Hepatocyte (in vitro differentiated cells): ENCODE measurements around the gene AUTS2. TPM values are rescaled to one million over a fixed set of nuclear protein-coding genes. Genes with fewer than 3 reads are reported as not detected.

Experiments
- DNase-seq: peaks from one replicate; pipeline ENCODE4 v3.0.0-alpha.2; 2016; ENCODE audit warnings: low spot score
- H2AFZ ChIP-seq: fragments of 200-600 bp; sonication (generic); 2 replicates; pipeline ENCODE4 v1.6.0; 2016; ENCODE audit warnings: antibody characterized with exemption, mild to moderate bottlenecking
- H3K27ac ChIP-seq: fragments of 200-600 bp; sonication (generic); 2 replicates; pipeline ENCODE4 v1.5.1; 2016; ENCODE audit warnings: mild to moderate bottlenecking
- H3K27me3 ChIP-seq: fragments of 200-600 bp; sonication (generic); 2 replicates; pipeline ENCODE4 v1.6.1; 2016
- H3K36me3 ChIP-seq: fragments of 200-600 bp; sonication (generic); replicated peaks from 2 replicates; pipeline ENCODE4 v1.5.1; 2016; ENCODE audit warnings: low read depth; ENCODE audit not compliant: insufficient read depth
- H3K4me1 ChIP-seq: fragments of 200-600 bp; sonication (generic); 2 replicates; pipeline ENCODE4 v1.5.1; 2016; ENCODE audit warnings: mild to moderate bottlenecking, moderate library complexity; ENCODE audit not compliant: insufficient read depth
- H3K4me2 ChIP-seq: fragments of 200-600 bp; sonication (generic); 2 replicates; pipeline ENCODE4 v1.6.0; 2016
- H3K4me3 ChIP-seq: fragments of 200-600 bp; sonication (generic); 2 replicates; pipeline ENCODE4 v1.5.1; 2016; ENCODE audit warnings: mild to moderate bottlenecking
- H3K79me2 ChIP-seq: fragments of 200-600 bp; sonication (generic); 2 replicates; pipeline ENCODE4 v1.6.0; 2017; ENCODE audit warnings: mild to moderate bottlenecking
- H3K9me2 ChIP-seq: fragments of 200-600 bp; sonication (generic); replicated peaks from 2 replicates; pipeline ENCODE4 v1.6.0; 2017; ENCODE audit warnings: mild to moderate bottlenecking; ENCODE audit not compliant: insufficient read depth
- H3K9me3 ChIP-seq: fragments of 200-600 bp; sonication (generic); 2 replicates; pipeline ENCODE4 v1.5.1; 2016; ENCODE audit warnings: low read depth, mild to moderate bottlenecking
- H4K20me1 ChIP-seq: fragments of 200-600 bp; sonication (generic); 2 replicates; pipeline ENCODE4 v1.6.0; 2016; ENCODE audit warnings: mild to moderate bottlenecking; ENCODE audit not compliant: insufficient read depth, poor library complexity, severe bottlenecking
- CTCF ChIP-seq: fragments of 200-600 bp; sonication (generic); IDR thresholded peaks from 2 replicates; pipeline ENCODE4 v1.5.1; 2016; ENCODE audit warnings: antibody characterized with exemption, mild to moderate bottlenecking; ENCODE audit not compliant: poor library complexity
- EZH2 ChIP-seq: fragments of 200-600 bp; sonication (generic); IDR thresholded peaks from 2 replicates; pipeline ENCODE4 v1.6.1; 2016; ENCODE audit warnings: antibody characterized with exemption, mild to moderate bottlenecking, borderline replicate concordance
- EZH2phosphoT487 ChIP-seq: fragments of 200-600 bp; sonication (generic); IDR thresholded peaks from one replicate; pipeline ENCODE4 v1.6.1; 2018; ENCODE audit warnings: antibody characterized with exemption, mild to moderate bottlenecking, low read depth, moderate library complexity; ENCODE audit not compliant: unreplicated experiment, severe bottlenecking
- WGBS: methylation state at CpG from one replicate; pipeline ENCODE4 v1.1.6; 2016; ENCODE audit warnings: low lambda C conversion rate; ENCODE audit errors: missing lambda C conversion rate; 5-methylcytosine and 5-hydroxymethylcytosine counted together
- polyA plus RNA-seq: library from polyadenylated mRNA; unstranded; fragments of >200 nt; fragmentation: Nextera tagmentation; extraction: Ambion mirVana; gene quantifications from 2 replicates; pipeline ENCODE4 v1.2.1, GENCODE V29; 2016
- total RNA-seq: library from RNA; depleted of rRNA; stranded (reverse); fragments of >200 nt; gene quantifications from 2 replicates; pipeline ENCODE4 v1.2.3, GENCODE V29; 2014

Gene AUTS2
- total and polyA plus RNA-seq, 2 experiments from 2014 or later: 34.4 to 40.9 TPM

GRCh38 chr7:70595370-70595754 lies 997.1 kb downstream of the AUTS2 start:
- H4K20me1 ChIP-seq: no peaks in the 10 kb centered on the region

GRCh38 chr7:70595755-70596597 lies 997.7 kb downstream of the AUTS2 start:
- Histone ChIP-seq H3K4me1 (peaks cover 16% of the 10 kb centered on the region), H4K20me1 (no peaks in the 10 kb centered on the region), H2AFZ (peak overlapping the region; percentile 43), H3K27me3 (peaks cover 31% of the 10 kb centered on the region), H3K9me3 (no peaks in the 10 kb centered on the region), H3K4me3 (peak overlapping the region; percentile 41), H3K9me2 (no peaks in the 10 kb centered on the region), H3K27ac (no peak overlapping the region), H3K4me2 (peak overlapping the region; percentile 95), H3K36me3 (no peaks in the 10 kb centered on the region), H3K79me2 (no peaks in the 10 kb centered on the region)
- no peak for TF ChIP-seq CTCF
- no peak for TF ChIP-seq EZH2phosphoT487
- TF ChIP-seq EZH2: no peak
- 4% methylated on average over 53 of the region's 82 CpGs for WGBS
- peak; percentile 36 for DNase-seq

More at GRCh38 chr7:70595370-70595754, 997.1 kb downstream of the AUTS2 start:
- H3K4me2 ChIP-seq: peak overlapping the region; percentile 95
- no peaks in the 10 kb centered on the region for H3K9me2 ChIP-seq
- TF ChIP-seq EZH2phosphoT487 (no peak), EZH2 (no peak), CTCF (no peak)
- peaks cover 20% of the 10 kb centered on the region for H3K4me1 ChIP-seq
- H3K27me3 ChIP-seq: peaks cover 31% of the 10 kb centered on the region
- H3K9me3 ChIP-seq: no peaks in the 10 kb centered on the region
- 50% methylated on average over 6 of the region's 6 CpGs for WGBS
- no peak overlapping the region for H2AFZ ChIP-seq
- no peaks in the 10 kb centered on the region for H3K36me3 ChIP-seq
- DNase-seq: no peak
- H3K4me3 ChIP-seq: no peak overlapping the region
- no peak overlapping the region for H3K27ac ChIP-seq
- H3K79me2 ChIP-seq: no peaks in the 10 kb centered on the region

GRCh38 chr7:70596598-70596913 lies 998.3 kb downstream of the AUTS2 start:
- peaks cover 31% of the 10 kb centered on the region for H3K27me3 ChIP-seq
- no peak for TF ChIP-seq CTCF
- TF ChIP-seq EZH2: no peak
- no peak for TF ChIP-seq EZH2phosphoT487
- 20% methylated on average over 11 of the region's 11 CpGs for WGBS
- no peaks in the 10 kb centered on the region for H3K9me3 ChIP-seq
- H3K4me2 ChIP-seq: peak overlapping the region; percentile 95
- no peaks in the 10 kb centered on the region for H3K36me3 ChIP-seq
- no peaks in the 10 kb centered on the region for H3K9me2 ChIP-seq
- no peak overlapping the region for H2AFZ ChIP-seq
- DNase-seq: no peak
- peak overlapping the region; percentile 41 for H3K4me3 ChIP-seq
- no peaks in the 10 kb centered on the region for H4K20me1 ChIP-seq
- H3K79me2 ChIP-seq: no peaks in the 10 kb centered on the region
- no peak overlapping the region for H3K27ac ChIP-seq
- peaks cover 12% of the 10 kb centered on the region for H3K4me1 ChIP-seq
